NCI-H1105 (cell line): ENCODE measurements around the gene CCSER1.

Experiments used
- DNase-seq: peaks from one replicate; lab custom pipeline; 2025; lab: John Stamatoyannopoulos, UW

CCSER1 gene

GRCh38 chr4:90570615-90571014 is 443.4 kb downstream of the CCSER1 start:
- no peak for DNase-seq

GRCh38 chr4:90572996-90573395 is 445.8 kb downstream of the CCSER1 start:
- DNase-seq, result no peak

- no peak for DNase-seq
Observed at GRCh38 chr4:90575371-90575770, 448.2 kb downstream of the CCSER1 start.

DNA sequence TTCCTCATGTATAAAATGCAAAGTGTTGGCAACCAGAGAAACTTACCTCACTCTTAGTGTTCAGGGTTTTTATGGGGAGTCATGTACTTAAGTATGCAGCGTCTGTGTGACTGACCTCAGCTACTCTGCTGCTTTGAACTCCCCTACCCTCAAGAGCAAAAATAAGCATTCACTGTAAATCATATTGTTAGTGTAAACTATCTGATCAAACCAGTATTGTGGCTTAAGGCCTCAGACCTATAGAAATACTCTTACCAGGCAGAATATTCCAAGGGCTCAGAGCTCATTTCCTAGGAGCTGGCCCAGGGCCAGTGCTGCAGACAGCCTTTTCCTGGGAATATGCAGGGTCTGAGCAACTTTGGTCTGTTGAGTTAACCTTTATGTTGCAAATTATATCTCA is 453.1 kb downstream of the CCSER1 start:
- DNase-seq, result no peak

- DNase-seq, result no peak
Observed at GRCh38 chr4:90582087-90582486, 454.9 kb downstream of the CCSER1 start.

- no peak for DNase-seq
Observed at GRCh38 chr4:90584051-90584450, 456.9 kb downstream of the CCSER1 start.

- DNase-seq, result no peak
Observed at GRCh38 chr4:90585961-90586360, 458.8 kb downstream of the CCSER1 start.

DNA sequence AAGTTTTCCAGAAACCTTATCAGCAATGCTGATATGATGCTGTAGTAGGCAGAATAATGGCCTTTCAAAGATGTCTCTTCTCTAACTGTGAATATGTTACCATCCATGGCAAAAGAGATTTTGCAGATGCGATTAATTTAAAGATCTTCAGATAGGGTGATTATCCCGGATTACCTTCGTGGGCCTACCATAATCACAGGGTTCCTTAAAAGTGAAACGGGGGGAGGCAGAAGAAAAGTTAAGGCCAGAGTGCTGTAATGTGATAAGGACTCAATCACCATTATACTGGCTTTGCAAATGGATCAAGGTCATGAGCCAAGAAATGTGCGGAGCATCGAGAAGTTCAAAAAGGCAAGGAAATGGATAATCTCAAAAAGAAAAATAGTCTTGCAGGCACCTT is 459.6 kb downstream of the CCSER1 start:
- no peak for DNase-seq

DNA sequence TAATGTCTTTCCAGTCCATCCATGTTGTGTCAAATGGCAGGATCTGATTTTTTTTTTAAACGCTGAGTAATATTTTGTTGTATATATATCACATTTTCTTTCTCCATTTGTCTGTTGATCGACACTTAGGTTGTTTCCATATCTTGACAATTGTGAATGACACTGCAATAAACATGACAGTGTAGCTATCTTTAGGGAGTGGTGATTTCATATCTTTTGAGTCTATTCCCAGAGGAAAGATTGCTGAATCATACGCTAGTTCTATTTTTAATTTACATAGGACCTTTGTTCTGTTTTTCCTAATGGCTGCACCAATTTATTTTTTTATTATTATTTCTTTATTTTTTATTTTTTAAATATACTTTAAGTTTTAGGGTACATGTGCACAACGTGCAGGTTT is 470.7 kb downstream of the CCSER1 start:
- DNase-seq, result no peak

DNA sequence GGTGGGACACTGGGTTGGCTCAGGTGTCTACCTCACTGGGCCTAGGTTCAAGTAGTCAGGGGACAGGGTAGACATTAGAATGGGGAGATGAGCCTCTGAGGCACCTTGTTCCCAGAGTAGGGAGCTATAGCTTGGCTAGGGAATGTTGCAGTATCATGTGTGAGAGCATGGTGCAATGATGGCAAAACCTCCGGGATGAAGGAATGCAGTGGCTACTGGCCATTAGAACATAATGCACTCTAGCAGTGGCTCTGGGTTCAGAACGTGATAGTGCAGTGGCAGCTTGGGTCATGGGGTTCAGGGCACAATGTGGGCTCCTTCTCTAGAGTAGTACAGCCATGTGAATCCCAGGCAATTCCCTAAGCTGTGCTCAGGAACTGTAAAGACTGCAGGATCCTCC is 471.5 kb downstream of the CCSER1 start:
- DNase-seq, result no peak

GRCh38 chr4:90602726-90603125 is 475.5 kb downstream of the CCSER1 start:
- DNase-seq, result no peak

- no peak for DNase-seq
Observed at GRCh38 chr4:90603540-90603939, 476.3 kb downstream of the CCSER1 start.

GRCh38 chr4:90606781-90607180 is 479.6 kb downstream of the CCSER1 start:
- DNase-seq, result no peak

GRCh38 chr4:90614371-90614770 is 487.2 kb downstream of the CCSER1 start:
- no peak for DNase-seq

- DNase-seq, result no peak
Observed at GRCh38 chr4:90621080-90621479, 493.9 kb downstream of the CCSER1 start.

GRCh38 chr4:90624781-90625180 is 497.6 kb downstream of the CCSER1 start:
- DNase-seq, result no peak

- no peak for DNase-seq
Observed at GRCh38 chr4:90641861-90642599, 514.8 kb downstream of the CCSER1 start.

GRCh38 chr4:90643156-90643555 is 516.0 kb downstream of the CCSER1 start:
- no peak for DNase-seq

- DNase-seq, result no peak
Observed at GRCh38 chr4:90648311-90648710, 521.1 kb downstream of the CCSER1 start.

- DNase-seq, result no peak
Observed at GRCh38 chr4:90648791-90649190, 521.6 kb downstream of the CCSER1 start.

DNA sequence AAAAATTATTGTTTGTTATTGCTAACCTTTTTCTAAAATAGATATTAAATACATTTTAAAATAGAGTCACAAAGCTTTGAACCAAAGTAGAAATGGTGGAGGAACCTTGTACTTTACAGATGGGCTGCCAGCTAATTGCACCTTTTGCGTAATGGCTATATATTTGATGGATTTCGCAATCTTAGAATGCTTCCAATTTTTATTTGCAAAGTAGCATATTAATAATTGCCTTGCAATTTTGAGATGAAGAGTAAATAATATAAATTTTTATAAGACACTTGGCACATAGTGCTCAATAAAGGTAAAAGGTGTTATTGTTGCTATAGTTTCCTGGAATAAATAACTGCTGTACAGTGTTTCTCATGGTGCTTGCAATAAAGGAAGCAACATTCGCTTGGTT is 533.5 kb downstream of the CCSER1 start:
- no peak for DNase-seq

DNA sequence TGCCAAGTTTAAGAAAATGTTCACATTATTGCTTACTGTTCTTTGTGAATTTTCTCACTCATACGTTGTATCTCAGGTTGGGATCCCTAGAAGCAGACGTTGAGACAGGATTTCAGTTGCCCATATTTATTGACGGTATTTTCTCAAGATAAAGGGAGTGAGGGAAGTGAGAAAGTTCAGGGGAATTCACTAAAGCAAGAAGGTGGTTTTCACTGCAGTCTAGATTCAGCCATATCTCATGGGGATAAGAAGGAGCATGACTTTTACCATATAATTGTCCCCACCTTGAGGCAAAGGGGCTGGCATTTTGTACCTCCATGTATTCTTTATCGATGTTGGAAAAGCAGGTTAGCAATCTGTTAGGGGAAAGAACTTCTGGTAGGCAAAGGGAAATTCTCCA is 543.0 kb downstream of the CCSER1 start:
- DNase-seq, result no peak

GRCh38 chr4:90689739-90690138 is 562.5 kb downstream of the CCSER1 start:
- no peak for DNase-seq

DNA sequence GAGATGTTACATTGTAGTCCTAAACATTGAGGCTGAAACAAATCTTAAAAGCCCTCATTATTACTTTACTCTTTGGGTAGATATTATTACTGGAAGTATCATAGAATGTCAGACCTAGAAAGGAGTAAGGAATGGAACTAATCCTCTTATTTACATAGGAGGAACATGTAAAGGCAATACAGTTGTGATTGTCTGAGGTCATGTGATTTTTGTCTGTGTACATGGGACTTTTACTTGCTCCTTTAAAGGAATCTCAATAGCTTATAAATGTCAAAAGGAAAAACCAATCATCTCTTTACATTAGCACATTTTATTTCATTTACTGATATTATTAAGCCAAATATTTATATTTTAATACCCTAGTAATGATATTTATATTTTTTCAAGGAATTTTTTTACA is 568.2 kb downstream of the CCSER1 start:
- DNase-seq, result no peak
